NCI-H2029 treated with DMSO at 0.1 percent for 48 hours (cell line): ENCODE measurements around the gene MARK2.
"Not testable (repeated sequence)": the region's sequence is repeated elsewhere in the genome, so short reads cannot be mapped to it uniquely, and the experiment has no call there.

Source experiments
- DNase-seq: peaks from one replicate; lab custom pipeline; 2025; lab: John Stamatoyannopoulos, UW

The MARK2 gene

GRCh38 chr11:63854696-63855095 lies 15.8 kb downstream of the MARK2 start:
- no peak for DNase-seq

DNA sequence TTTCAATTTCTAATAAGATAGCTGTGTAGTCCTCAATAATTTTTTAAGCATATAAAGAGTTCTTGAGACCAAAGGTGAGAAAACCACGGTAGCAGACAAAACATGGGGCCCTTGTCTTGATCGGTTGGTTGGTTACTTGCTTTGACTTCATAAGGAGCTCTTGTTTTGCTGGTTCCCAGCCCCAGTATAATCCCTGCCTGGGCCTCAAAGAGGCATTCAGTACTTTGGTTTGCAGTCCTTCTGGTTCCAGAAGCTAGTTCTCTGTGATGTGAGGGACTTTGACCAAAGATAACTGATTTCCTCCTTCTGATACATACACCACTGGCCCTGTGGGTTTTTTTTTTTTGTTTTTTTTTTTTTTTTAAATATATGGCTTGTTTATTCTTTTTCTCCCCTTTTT lies 17.1 kb downstream of the MARK2 start:
- no peak for DNase-seq

- DNase-seq: no peak
Observed at GRCh38 chr11:63858628-63859550, 20.0 kb downstream of the MARK2 start.

- DNase-seq: no peak
Observed at GRCh38 chr11:63862923-63863322, 24.0 kb downstream of the MARK2 start.

DNA sequence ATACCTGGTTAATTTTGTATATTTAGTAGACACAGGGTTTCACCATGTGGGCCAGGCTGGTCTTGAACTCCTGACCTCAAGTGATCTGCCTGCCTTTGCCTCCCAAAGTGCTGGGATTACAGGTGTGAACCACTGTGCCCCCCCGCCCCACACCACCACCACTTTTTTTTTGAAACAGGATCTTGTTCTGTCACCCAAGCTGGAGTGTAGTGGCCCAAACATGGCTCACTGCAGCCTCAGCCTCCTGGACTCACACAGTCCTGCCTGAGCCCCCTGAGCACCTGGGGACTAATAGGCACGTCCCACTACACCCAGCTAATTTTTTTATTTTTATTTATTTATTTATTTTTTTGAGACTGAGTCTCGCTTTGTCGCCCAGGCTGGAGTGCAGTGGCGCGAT lies 24.7 kb downstream of the MARK2 start:
- DNase-seq: not testable (repeated sequence)

- no peak for DNase-seq
Observed at GRCh38 chr11:63866211-63866610, 27.3 kb downstream of the MARK2 start.

DNA sequence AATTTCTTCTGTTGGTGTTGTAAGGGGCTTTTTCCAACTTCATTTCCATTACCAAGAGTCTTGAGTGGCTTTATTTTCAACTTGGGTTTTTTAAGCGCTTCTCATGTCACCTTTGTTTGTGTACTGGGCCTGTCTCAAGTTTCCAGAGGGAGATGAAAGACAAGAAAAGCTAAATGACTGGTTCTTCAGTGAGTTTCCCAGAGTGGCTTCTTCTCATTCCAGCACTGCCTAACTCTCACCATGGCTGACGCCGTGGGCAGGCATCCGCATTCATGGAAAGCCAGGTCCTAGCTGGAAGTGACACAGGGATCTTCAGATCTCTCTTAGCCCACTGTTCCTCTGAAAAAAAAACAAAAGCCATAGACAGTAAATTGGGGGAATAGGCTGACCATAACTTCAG lies 28.6 kb downstream of the MARK2 start:
- no peak for DNase-seq

- no peak for DNase-seq
Observed at GRCh38 chr11:63868399-63869064, 29.6 kb downstream of the MARK2 start.

DNA sequence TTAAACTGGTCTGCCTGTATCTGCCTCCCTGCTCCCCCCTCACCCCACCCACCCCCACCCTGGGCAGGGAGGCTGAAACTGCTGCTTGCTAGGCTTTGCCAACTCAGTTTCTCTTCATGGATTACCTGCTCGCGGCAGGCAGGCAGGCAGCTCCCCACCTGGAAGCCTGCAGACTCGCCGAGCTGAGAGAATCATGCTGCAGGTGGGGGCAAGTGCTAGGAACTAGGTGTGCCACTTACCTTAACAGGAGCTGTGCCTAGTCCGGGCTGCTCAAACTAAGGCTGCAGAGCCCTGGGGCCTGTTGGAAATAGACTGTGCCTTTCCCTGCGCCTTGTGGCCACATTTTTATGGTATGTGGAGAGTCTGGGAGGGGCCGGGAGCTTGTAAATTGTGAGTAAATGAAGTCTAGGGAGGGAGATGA lies 30.3 kb downstream of the MARK2 start:
- DNase-seq: no peak

DNA sequence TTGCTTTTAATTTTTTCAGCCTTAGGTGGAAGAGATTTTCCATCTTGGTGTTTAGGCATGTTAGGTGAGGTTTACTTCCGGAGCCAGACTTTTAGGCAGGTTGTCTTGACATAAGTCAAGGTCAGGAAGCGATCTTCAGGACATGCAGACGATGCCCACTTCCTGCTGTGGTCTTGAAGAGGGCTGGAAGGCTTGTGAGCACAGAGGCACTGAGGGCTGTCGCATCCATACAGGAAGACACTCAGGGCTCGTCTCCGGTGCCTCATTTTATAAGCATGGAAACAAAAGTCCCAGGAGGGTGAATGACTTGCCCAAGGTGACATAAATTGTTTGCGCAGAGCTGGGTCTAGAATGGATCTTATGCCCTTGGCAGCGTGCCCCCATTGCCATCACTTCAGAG lies 30.8 kb downstream of the MARK2 start:
- DNase-seq: no peak

DNA sequence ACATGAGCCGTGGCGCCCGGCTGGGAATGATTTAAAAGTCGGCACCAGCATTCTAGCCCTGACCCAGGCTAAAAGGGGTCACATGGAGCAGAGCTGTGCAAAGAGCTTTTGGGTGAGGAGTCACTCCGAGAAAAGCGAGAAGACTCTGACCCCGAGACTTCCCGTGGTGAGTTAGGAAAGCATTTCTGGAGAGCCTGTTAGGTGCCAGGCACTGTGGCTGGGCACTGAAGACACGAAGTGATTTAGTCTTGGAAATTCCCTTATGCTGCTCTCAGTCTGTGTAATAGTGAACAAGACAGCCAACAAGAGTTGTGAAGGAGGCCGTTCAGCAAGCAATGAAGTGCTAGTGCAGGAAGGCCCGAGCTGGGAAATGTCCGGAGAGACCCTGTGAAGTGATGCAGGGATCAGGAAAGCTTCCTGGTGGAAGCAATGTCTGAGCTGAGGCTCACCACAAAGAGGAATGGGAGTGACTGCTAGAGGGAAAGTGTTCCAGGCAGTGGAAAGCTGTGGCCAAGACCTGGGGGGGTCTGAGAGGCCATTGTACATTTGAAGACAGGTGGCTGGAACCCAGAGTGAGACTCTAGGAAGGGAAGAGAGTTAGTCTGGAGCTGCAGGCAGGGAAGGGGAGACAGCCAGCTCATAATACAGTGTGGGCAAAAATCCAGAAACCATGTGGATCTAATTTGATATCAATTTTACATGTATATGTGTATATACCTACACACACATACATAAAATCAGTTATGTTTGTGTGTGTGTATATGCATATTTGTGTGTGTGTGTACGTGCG lies 31.6 kb downstream of the MARK2 start:
- DNase-seq: no peak

- peak; percentile 77 for DNase-seq
Observed at GRCh38 chr11:63871962-63872799, 33.3 kb downstream of the MARK2 start.

GRCh38 chr11:63872800-63873197 lies 33.9 kb downstream of the MARK2 start:
- no peak for DNase-seq

DNA sequence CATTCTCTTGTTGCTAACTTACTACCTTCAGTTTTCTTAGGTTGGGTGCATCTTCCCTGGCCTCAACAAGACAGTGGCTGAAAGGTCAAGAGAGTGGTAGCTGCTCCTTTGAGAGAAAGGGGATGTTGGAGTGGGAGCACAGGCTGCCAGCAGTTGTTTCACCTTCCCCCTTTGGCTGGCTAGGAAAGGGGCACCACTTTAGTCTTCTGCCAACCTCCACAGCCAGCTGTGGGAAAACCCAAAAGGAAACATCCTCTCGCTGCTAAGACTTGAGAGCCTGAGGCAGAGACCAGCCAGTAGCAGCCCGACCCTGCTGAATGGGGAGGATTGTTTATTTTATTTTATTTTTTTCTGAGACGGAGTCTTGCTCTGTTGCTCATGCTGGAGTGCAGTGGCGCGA lies 34.4 kb downstream of the MARK2 start:
- no peak for DNase-seq

DNA sequence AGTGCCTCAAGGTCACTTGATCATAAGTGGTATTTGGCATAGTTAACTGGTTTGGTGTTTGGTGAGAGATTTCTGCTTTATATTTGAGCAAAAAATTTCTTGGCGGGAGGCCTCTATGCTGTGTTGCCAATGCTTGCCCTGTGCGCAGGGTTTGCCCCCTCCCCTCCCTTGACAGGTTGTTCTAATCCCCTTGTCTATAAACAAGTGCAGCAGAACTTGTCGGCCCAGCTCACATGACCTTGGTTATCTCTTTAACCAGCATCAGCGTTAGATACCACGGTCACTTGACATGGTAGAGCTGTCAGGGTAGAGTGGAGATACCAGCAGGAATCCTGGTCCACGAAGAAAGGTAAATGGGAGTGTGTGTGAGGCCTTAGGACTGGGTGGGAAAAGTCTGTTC lies 35.6 kb downstream of the MARK2 start:
- DNase-seq: no peak

DNA sequence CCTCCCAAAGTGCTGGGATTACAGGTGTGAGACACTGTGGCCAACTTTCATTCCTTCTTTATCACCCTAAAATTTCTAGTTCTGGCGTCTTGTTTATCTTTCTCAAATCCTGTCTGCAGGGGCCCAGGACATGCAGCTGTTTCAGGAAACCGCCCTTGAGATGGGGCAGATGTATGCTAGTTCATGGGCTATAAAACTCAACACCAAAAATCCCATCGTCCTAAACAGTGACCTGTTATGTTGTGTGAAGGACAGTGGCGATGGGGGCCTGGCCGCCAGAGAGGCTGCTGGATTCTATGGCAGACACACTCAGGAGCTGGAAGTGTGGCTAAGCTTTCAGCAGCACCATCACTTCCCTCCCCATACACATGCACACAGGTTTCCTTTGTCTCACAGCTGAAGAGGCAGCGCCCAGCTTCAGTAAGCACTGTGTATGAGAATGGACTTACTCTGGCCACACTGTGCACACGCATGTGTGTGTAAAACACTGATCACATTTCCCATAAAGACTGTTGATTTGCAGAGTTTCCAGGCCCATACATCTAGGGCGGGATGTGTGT lies 36.7 kb downstream of the MARK2 start:
- DNase-seq: no peak

DNA sequence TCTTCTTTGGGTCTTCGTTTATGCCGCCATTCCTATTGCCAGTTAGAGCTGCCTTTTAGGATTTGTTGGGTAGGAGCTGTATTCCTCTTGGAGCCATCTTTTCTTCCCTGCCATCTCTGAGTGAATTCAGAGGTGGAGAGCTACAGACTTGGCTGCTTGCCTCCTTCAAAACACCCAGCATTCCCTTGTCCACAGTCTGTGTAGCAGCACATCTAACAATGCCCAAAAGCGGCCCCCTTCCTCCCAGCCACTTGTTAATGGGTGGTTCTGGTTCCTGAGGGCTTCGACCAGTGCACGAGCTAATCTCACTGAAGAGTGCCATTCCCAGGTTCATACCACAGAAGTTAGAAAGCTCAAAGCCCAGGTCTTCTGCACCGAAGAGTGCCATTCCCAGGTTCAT lies 37.7 kb downstream of the MARK2 start:
- DNase-seq: no peak

DNA sequence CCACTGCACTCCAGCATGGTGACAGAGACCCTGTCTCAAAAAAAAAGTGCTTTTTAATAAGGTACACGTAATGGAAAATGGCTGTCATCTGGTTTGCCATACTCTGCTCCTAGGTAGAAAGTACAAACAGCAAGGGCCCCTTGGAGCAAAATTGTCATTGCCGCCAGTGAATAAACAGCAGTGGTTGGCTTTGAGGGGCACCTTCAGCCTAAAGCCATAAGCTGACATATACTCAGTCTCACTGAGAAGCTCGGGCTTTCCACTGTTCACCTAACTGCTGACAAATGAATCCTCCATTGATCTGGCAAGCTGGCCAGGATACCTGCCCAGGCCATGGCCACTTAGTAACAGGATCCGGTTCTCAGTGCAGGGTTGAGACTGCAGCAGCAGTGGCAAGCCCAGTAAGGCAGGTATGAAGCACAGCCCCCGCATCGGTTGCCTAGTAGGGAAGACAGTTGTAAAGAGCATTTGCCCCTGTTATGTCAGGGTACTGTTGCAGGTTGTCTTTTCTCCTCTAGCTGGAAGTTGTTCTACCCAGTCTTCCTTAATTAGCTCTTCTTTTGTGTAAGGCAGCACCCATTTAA lies 38.8 kb downstream of the MARK2 start:
- DNase-seq: peak; percentile 30

DNA sequence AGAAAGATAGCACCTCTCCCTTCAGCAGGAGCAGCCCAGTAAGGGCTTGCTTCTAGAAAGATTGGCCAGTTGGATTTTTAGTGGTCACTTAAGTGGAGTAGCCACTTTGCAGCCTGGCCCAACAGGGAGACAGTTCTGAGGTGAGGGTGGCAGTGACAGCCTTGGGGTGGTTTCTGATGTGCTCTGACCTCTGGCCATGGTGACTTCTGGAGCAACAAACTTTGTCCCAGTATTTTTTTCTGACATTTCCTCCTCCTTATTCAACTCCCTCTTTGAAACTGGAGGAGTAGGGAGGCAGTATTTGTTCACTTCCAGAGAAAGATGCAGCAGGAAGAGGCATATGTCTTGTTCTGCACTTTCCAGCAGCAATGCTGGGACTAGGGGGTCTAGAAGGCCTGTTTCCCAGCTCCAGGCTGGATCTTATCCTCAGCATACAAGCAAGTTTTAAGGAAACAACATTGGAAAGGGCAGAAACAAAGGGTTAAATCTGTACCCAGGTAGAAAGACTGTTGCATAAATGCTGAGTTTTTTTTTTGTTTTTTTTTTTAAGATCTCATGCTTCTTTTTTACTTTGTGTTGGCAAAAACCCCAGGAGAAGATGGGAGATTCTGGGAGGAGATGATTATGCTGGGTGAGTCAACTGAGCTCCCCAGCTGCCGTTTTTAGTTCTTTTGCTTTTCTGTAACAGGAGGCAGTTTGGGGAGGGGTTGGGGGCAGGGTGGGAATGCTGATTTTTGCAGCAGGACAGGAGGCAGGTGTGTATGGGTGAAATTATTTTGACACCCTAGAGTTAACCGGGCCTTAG lies 40.9 kb downstream of the MARK2 start:
- DNase-seq: no peak

GRCh38 chr11:63880403-63880790 lies 41.5 kb downstream of the MARK2 start:
- no peak for DNase-seq
